HG02642 (cell line): ENCODE data around the gene TNFRSF18.

Source experiments
- ATAC-seq: cut with Tn5 transposase; IDR thresholded peaks from one replicate; pipeline ENCODE4 v1.9.1; 2021; ENCODE audit warnings: mild to moderate bottlenecking; ENCODE audit not compliant: unreplicated experiment, poor library complexity

Gene TNFRSF18

DNA sequence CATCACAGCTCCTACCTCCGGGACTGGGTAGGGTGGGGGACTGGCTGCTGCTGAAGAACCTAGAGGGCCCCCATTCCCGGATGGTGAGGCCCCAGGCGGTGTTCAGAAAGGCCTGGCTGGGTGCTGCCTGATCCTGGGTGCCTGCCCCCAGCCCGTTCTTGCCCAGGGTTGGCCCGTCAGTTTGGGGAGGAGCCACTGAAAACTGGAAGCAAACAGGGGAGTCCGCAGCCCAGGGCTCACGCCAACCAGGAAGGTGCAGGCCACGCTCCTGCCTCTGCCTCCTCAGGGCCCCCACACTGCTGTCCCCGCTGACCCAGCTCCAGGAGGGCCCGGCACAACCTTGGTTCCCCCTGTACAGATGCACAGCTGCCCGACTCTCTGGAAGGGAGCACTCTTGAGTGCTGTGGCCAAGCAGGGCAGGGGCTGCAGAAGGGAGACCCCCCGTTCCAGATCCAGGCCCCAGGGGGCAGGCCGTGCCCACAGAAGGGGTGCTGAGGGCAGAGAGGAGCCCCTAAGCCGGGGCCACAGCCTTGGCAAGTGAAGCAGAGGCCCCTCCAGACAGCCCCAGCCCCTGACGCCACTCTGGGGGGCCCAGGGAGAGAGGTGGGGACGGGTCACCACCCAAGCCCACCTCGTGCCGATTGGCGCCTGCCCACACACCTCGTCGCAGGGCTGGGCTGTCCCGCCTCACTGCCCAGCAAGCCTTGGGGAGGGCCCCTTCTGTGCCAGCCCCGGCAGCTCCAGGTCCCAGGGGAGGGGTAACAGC lies 34.6 kb upstream of the TNFRSF18 start:
- no peak for ATAC-seq

DNA sequence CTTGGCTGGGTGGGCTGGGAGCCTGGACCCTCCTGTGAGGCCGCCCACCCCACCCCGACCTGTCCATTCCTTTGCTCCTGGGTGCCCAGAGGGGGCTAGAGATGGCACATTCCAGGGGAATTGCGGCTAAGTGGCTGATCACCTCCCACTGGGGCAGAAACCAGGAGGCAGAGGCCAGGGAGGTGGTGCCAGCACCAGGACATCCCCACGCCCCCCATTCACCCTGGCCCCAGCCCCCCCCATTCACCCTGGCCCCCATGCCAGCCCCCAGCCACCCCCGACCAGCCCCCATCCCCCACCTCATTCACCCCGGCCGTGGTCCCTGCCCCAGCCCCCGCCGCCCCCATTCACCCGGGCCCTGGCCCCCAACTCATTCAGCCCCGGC lies 33.9 kb upstream of the TNFRSF18 start:
- ATAC-seq = no peak

DNA sequence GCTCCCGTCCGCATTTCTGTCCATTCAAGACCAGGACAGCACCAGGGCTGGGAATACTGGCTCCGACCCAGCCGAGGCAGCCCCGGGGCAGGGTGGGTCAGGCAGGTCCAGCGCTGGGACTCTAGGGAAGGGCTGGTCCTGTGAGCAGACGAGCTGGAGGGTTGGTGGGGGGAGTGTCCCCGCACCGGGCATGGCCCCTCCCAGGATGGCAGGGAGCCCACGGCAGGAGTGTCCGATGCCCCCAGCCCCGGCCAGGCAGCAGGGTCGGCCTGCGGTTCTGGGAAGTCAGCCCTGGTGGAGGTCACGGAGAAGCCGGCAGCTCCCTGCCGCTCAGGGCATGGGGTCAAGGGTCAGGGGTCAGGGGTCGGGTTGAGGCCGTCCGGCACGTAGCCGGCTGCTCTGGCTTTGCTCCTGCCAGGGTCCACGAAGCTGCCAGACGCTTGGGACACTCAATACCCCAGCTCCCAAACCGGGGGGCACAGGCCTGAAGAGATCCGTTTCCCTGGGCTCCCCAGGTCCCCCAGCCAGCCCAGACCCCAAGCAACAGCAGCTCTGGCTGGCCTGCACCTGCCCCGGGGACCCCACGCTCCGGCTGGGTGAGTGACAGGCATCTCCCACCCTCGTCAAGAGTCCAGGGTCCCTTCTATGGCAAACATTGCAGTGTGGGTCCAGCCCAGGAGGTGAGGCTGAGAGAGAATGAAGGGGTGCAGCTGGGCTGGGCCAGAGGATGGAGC lies 33.4 kb upstream of the TNFRSF18 start:
- no peak for ATAC-seq

DNA sequence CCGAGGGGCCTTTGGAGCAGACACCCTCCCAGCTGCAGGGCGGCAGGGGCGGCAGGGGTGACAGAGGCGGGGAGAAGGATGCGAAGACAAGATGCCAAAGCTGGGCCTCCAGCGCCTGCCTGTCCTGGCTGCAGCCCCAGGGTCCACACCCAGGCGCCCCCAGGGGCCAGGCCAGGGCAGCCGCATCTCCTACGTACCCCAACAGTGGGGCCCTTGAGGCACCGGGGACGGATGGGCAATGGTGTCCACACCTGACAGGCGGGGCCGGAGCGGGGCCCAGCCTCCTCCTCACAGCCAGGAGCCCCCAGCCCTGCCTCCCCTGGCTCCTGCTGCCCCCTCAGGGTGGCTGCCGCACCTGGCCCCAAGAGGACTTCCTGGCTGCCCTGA lies 32.8 kb upstream of the TNFRSF18 start:
- ATAC-seq = no peak

DNA sequence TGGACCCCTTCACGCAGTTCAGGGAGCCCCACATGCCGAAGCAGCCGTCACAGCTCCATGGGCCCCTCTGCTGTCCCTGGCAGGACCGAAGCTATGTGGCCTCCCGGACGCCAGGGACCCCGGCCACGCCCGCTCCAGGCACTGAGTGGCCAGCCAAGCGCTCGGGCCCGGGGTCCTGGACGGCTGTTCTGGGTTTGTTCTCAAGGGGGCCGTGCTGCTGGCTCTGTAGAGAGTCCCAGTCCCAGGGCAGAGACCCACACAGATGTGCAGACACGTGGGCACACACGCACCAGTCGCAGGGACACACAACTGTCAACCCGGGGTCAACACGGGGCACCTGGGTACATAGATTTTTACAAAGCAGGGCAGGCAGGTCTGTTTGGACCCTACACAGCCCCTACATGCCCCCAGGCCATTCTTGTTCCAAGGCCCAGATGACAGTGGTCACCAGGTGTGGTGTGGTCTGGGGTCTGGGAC lies 32.3 kb upstream of the TNFRSF18 start:
- ATAC-seq = no peak

DNA sequence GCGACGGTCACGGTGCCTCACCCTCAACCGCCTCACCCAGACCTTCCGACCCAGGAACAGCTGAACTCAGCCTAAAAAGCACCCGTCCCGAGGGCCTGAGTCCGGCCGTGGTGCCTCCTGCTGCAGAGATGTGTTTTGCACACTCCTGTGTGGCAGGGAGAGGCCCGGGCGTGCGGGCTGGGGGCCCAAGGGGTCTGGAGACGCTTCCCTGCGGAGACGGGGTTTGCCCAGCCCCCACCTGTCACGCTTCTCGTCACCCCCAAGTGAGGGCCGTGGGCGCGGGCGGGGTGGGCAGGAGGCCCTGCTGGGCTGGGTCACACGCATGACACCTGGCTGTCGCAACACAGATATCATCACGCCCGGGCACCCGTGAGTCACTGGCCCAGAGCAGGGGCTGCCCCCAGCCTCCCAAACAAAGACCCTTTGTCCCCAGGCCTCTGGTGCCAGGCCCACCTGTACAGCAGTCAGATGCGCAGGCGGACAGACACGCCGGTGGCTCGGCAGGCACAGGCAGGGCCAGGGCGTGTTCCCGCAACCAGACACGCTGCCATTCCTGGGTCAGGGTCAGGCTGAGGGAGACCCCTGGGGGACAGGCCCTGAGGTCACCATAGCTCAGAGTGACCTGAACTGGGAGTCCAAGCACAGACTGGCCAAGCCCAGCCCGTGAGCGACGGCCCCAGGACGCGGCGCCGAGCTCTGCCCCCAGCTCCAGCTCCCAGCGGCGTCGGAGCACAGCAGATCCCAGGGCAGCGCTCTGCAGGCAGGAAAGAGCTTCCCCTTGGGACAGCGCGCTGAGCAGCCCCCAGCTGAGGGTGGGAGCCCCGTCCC lies 31.7 kb upstream of the TNFRSF18 start:
- no peak for ATAC-seq

DNA sequence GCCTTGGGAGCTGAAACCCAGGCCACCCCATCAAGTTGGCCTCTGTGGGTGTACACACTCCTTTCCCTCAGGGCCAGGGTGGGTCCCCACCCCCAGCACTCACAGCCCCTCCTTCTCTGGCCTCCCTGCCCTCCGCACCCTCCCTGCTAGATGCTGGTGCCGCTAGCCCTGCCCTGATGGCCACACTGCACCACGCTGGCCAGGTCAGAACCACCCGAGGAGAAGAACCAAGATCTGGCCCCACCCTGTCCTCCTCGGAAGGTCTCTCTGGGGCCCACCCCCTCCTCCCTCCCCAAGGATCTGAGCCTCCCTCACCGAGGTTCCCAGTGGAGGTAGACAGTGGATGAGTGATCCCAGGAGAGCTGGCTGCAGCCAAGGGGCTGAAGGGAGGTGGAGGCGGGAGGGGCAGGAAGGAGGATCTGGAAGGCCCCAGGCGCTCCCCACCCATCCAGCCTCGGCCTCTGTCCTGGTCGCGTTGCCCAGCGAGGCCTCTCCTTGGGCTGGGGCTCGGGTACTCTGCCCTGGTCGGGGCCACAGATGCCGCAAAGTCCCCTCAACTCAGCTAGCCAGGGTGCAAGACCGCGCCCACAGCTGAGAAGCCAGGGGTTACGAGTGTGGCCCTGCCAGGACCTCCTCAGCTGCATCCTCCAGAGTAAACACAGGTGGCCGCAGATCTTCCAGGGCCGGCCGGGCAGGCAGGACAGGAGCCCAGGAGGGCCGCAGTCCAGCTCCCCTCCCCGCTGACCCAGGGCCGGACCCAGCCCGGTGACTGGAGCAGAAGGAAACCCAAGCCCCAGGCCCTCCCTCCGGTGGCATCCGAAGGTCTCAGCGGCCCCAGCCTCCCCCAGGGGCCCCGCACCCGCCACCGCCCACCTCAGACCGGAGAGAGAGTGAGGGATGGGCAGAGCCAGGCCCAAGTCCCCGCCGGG lies 30.8 kb upstream of the TNFRSF18 start:
- no peak for ATAC-seq

DNA sequence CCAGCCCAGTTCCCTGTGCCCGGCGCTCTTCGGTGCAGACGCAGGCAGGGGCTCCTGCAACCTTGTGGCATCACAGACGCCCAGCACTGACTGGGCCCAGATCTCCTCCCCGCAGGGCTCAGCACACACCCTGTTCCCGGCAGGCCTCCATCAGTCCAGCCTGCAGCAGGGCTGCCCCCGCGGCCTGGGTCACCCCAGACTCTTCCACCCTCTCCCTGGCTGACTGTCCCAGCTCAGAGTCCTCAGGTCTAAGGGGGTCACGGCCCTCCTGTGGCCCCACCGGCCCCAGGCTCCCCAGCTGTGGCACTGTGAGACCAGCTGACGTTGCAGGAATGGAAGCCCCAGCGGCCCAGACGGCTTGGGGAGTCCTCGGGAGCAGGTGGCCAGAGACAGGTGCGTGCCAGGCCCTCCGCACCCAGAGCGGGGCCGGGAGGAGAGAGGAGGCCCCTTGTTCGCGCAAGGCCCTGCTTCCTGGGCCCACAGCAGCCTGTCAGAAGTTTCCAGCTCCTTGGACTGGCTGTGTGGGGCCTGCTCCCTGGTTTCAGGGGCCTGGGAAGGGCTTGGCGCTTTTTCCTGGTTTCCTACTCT lies 29.9 kb upstream of the TNFRSF18 start:
- ATAC-seq = no peak

DNA sequence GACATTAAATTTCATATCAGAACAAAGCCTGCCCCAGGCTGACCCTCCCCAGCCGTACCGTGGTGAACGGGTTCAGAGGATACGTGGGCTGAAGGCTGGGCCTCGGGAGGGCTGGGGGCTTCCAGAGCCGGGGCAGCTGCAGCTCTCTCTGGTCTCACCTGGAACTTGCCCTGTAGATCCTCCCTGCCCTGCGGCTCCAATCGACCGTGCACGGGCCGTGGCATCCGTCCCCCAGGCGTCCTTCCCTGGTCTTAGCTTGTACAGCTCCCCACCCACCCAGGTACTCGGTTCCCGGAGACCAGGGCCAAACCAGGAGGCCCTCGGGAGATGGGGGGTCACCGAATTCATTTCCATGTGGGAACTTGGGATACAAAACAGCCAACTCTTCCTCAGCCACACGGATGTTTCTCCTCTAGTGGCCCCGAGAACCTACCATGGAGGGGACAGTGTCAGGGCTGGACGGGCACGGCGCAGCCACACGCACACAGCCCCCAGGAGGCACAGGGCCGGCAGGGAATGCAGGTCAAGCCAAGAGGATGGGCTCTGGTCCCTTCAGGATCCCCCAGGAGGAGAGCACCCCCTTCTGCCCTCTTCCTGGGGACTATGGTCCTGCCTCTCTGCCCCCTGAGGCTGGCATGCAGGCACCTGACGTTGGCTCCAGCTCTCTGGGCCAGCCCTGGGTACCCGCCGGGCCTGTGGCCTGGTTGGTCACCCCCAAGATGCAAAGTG lies 28.8 kb upstream of the TNFRSF18 start:
- no peak for ATAC-seq

DNA sequence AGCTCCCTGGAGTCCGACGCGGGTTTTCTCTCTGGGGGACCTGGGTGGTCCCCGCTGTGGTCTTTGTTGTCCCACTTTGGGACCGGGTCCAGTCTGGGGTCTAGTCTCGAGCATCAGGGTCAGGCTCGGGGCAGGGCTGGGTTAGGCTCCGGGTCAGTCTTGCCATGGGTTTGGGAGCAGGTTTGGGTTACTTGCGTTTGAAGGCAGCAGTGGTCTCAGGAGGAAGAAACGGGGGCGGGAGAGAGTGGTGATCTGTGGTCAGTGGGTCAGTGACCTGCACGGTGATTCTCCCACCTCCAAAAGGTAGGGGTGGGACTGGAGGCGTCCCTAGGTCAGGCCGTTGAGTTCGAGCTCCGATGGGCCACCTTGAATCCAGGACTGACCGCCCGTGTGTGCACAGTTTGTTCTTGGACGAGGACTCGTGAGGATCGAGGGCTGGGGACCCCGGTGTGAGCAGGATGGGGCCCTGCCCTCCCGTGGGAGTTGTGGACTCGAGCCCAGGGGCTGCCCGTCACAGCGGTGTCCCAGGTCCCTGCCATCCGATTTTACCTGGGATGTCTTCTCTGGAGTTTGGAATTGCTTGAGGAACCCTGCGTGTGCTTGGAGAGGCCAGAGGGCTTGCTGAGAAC lies 27.9 kb upstream of the TNFRSF18 start:
- ATAC-seq = no peak

DNA sequence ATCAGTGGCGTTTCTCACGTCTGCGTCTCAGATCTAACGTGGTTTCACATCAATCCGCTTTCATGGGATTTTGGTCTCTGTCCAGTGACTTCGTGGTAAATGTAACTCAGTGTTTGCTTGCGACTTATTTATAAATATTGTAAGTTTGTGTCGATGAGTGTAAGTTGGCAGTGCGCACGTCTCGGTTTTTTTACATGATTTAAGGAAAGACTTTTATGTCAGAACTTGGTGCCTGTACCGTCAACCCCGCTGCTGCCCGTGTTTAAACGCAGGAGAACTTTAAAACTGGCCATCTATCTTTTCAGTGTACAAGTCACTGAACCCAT lies 27.1 kb upstream of the TNFRSF18 start:
- ATAC-seq = no peak

DNA sequence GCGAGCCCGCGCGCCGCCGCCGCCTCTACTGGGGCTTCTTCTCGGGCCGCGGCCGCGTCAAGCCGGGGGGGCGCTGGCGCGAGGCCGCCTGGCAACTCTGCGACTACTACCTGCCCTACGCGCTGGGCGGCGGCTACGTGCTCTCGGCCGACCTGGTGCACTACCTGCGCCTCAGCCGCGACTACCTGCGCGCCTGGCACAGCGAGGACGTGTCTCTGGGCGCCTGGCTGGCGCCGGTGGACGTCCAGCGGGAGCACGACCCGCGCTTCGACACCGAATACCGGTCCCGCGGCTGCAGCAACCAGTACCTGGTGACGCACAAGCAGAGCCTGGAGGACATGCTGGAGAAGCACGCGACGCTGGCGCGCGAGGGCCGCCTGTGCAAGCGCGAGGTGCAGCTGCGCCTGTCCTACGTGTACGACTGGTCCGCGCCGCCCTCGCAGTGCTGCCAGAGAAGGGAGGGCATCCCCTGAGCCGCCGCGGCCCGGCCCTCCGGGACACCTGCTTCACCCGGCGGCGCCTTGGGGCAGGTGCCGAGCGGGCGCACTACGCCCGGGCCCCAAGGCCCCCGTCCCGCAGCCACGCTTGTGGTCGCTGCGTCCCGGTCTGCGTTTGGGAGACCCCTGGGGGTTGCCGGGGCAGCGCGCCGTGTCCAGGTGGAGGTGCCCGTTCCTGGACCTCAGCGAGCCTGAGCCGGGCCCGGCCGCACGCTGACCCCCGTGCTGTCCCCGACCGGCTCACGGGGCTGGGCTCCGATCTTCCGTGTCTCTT lies 26.6 kb upstream of the TNFRSF18 start:
- ATAC-seq = no peak

DNA sequence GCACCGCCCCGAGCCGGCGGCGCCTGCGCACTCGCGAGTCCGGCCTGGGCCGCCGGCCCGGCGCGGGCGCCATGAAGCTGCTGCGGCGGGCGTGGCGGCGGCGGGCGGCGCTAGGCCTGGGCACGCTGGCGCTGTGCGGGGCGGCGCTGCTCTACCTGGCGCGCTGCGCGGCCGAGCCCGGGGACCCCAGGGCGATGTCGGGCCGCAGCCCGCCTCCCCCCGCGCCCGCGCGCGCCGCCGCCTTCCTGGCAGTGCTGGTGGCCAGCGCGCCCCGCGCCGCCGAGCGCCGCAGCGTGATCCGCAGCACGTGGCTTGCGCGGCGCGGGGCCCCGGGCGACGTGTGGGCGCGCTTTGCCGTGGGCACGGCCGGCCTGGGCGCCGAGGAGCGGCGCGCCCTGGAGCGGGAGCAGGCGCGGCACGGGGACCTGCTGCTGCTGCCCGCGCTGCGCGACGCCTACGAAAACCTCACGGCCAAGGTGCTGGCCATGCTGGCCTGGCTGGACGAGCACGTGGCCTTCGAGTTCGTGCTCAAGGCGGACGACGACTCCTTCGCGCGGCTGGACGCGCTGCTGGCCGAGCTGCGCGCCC lies 25.9 kb upstream of the TNFRSF18 start, which contains the start of gene B3GALT6:
Gene B3GALT6 (plus strand): TSS at position 30 of the 588 bp plus-strand sequence. CDS start 42 bp downstream, at position 72.
- ATAC-seq = peak; percentile 8

DNA sequence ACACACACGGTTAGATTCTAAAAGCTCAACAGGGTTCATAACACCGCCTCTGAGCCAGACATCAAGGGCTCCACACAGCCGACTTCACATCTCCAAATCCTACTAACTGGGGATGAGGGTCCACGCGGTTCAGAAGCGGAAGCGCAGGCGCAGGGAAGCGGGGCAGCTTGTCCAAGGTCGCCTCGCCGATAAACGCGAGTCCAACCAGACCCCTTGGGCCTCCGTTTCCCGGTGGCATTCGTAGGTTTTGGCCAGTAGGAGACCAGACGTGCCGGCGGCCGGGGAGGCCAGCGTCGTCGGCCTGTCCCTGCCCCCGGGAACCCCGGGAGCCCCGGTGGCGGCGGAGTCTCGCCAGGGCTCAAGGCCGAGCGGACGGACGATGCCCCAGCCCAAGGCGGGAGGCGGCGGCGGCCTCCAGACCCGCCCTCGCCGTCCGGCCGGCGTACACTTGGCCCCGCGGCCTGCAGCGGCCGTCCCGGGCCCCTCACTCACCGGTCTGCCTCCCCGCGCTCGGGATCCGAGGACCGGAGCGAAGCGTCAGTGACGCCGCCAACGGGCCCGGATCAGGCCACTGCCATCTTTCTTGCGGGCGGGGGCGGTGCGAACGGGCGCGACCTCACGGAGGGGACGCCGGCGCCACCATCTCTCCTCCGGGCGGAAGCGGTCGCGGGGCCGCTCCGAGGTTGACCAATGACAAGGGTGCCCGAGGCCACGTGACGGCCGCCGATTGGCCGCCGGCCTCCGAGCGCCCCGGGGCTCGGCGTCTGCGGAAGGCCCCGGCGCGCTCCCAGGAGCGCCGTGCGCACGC lies 25.2 kb upstream of the TNFRSF18 start, which contains the start of gene SDF4:
Gene SDF4 (minus strand): TSS at position 602 of the 808 bp plus-strand sequence. CDS start 3,229 bp downstream, outside the sequence.
- ATAC-seq = peak; percentile 92

DNA sequence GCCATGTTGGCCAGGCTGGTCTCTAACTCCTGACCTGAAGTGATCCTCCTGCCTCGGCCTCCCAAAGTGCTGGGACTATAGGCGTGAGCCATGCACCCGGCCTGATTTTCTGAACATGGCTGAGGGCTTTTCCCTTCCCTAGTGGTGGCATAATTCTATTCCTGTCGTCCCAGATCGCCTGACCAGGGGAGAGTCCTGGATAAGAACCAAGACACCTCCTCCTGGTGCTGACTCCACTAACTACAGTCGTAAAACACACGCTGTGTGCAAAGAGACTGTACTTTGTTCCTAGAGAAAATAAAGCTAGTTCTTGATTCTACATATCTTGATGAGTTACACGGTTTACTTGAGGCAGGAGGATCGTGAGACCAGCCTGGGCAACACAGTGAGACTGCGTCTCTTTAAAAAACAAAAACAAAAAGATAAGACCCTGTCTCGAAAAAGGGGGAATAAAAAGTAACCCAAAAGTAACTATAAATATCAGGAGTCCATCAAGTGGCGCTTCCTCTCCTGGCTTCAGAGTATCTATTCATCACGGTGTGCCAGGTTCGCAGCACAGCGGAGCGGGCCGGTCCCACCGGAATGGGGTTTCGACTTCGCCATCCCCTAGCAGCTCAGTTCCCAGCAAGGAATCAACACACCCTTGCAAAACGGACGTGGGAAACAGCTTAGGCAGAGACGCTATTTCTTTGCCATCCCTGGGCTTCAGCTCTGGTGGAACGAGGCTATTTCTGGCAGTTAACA lies 24.4 kb upstream of the TNFRSF18 start:
- no peak for ATAC-seq

DNA sequence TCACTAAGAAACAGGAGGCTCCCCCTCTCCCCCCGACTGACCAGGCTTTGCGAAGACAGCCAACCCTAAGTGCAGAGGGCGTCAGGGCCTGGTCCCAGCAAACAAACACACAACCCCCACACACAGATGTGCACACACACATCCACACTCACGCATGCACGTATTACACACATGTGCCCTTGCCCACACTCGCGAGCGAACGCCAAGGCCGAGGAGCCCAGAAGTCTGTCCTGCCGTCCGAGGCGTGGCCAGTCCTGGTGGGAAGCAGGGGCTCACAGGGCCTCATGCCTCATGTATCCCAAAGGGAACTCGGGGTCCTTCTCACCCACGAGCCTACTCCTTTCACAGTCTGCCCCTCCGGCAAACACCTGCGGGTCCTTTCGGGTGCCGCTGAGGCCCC lies 23.4 kb upstream of the TNFRSF18 start:
- ATAC-seq = no peak
